ENCODE results near the gene CDC14B. TPM values are rescaled to one million over a fixed set of nuclear protein-coding genes. Genes with fewer than 3 reads are reported as not detected.

The CDC14B gene
- total and polyA plus RNA-seq, 2 of the 4 experiments (the other 2 are of a cell fraction), result 9.7 to 26.3 TPM

GRCh38 chr9:96655198-96655851, 35.7 kb upstream of the CDC14B start, which contains the start of gene PRXL2C:
Gene PRXL2C, minus strand, starts transcription at chr9:96655317. Its CDS starts 36 bp downstream, at chr9:96655281.
- Histone ChIP-seq H3K18ac (ENCODE audit: low read depth, low read length) (peak within 1 kb of the TSS; percentile 1; the same call in 1 of the 2 replicates), H3K4me1 (ENCODE audit: control insufficient read depth, insufficient read depth, low read length) (no peaks in the 10 kb centered on the region), H3K4me2 (ENCODE audit: low read depth, low read length) (peak within 1 kb of the TSS; percentile 87), H2AK9ac (replicated peaks; ENCODE audit: low read depth, low read length, poor library complexity) (peak within 1 kb of the TSS; percentile 96), H4K20me1 (ENCODE audit: insufficient read depth, low read length) (no peaks in the 10 kb centered on the region), H3K9me1 (ENCODE audit: insufficient read depth, low read length) (0 out of 2 replicates have a peak, but pooled peaks cover 3% of the 10 kb centered on the region), H3K36me3 (ENCODE audit: control insufficient read depth, insufficient read depth, low read length) (no peaks in the 10 kb centered on the region), H3K9me3 (ENCODE audit: control insufficient read depth, insufficient read depth, low read length) (no peaks in the 10 kb centered on the region), H2BK20ac (ENCODE audit: low read depth, low read length) (peak within 1 kb of the TSS; percentile 78; the same call in 1 of the 2 replicates), H3K23ac (ENCODE audit: low read depth, low read length) (peak within 1 kb of the TSS; percentile 92), H3K9ac (ENCODE audit: low read depth, low read length) (peak within 1 kb of the TSS; percentile 64), H3K56ac (ENCODE audit: extremely low read depth, insufficient read depth, low read length) (peak within 1 kb of the TSS; percentile 61; the same call in 1 of the 2 replicates), H4K8ac (ENCODE audit: low read depth in 2 of 2, low read length in 2 of 2) (peak within 1 kb of the TSS; percentile 39 to 90), H2BK15ac (ENCODE audit: low read depth, low read length) (peak within 1 kb of the TSS; percentile 20; the same call in 1 of the 3 replicates), H2BK120ac (ENCODE audit: low read depth, low read length) (peak within 1 kb of the TSS; percentile 76), H2BK5ac (ENCODE audit: low read depth, low read length, poor library complexity, severe bottlenecking) (peak within 1 kb of the TSS; percentile 69), H3K79me1 (ENCODE audit: low read depth in 1 of 2, low read length in 2 of 2) (peaks cover 0 to 17% of the 10 kb centered on the region in 2 experiments; a peak in 2 of 4 replicates), H2AK5ac (ENCODE audit: low read depth, low read length) (peak within 1 kb of the TSS; percentile 11; the same call in 1 of the 2 replicates), H3K27ac (ENCODE audit: insufficient read depth, low read length) (peak within 1 kb of the TSS; percentile 45), H3K4me3 (ENCODE audit: insufficient read depth, low read depth, low read length) (peak within 1 kb of the TSS; percentile 61), H3K27me3 (ENCODE audit: control insufficient read depth, insufficient read depth, low read length) (no peaks in the 10 kb centered on the region; the same call in 1 of the 2 replicates), H3K14ac (replicated peaks; ENCODE audit: low read depth, low read length) (peak within 1 kb of the TSS; percentile 93), H3K4ac (ENCODE audit: low read depth, low read length) (peak within 1 kb of the TSS; percentile 95), H4K5ac (ENCODE audit: low read depth, low read length) (0 out of 2 replicates have a peak within 1 kb of the TSS, but pooled peaks have one; percentile 2), H2AFZ (replicated peaks; ENCODE audit: low read length, poor library complexity) (peak within 1 kb of the TSS; percentile 98), H4K91ac (ENCODE audit: insufficient read depth, low read depth, low read length) (peak within 1 kb of the TSS; percentile 43; the same call in 1 of the 2 replicates)
- POLR2A ChIA-PET (ENCODE audit: unreplicated experiment), result interaction anchor here (1.0 kb wide), 1 partner anchor 236 kb away, joined by 5 read pairs; no protein-coding TSS in a partner anchor
- ATAC-seq (ENCODE audit: low read depth) (peak; percentile 89), DNase-seq (peak; percentile 52)
- dilution Hi-C loops (cut with HindIII; ENCODE audit: low sequenced_read_pairs, unreplicated experiment), result no loop called here
- intact Hi-C loops (cut with micrococcal nuclease), result loop anchor here (1.0 to 2.0 kb wide), 2 partner anchors 203 to 237 kb away; partner anchors contain the start of gene ZNF367
- TF ChIP-seq RCOR1 (IDR thresholded peaks at IDR 0.05; ENCODE audit: insufficient replicate concordance, low read length) (no peak), MAFK (IDR thresholded peaks at IDR 0.05; ENCODE audit: low read depth, low read length) (no peak), BHLHE40 (IDR thresholded peaks at IDR 0.05; ENCODE audit: low read depth, low read length) (peak; percentile 53), USF2 (IDR thresholded peaks at IDR 0.05; ENCODE audit: low read depth, low read length) (no peak), CEBPB (IDR thresholded peaks at IDR 0.05; ENCODE audit: low read depth, low read length) (no peak), SMC3 (IDR thresholded peaks at IDR 0.05; ENCODE audit: low read depth, low read length) (no peak), FOS (IDR thresholded peaks at IDR 0.05; ENCODE audit: low read depth, low read length) (no peak)
- in situ Hi-C loops (cut with MboI; ENCODE audit: low sequenced_read_pairs), result loop anchor here (10.0 kb wide), 1 partner anchor 241 kb away; the partner anchor contains the start of gene ZNF367
- CTCF ChIA-PET, result no interaction called here
- no TSS peak for BruUV-seq (replicated peaks)
- 0% methylated on average over 14 of the region's 57 CpGs; no CpG with 5 or more reads in 1 of the 2 experiments for WGBS, 2 experiments (ENCODE audit: extremely low coverage in 2 of 2, insufficient read length in 1 of 2)

Data from IMR-90 (cell line).